GM19438 (cell line): ENCODE results near the gene GAGE10.

ENCODE experiments used
- ATAC-seq: cut with Tn5 transposase; IDR thresholded peaks from one replicate; pipeline ENCODE4 v1.9.1; 2021; ENCODE audit warnings: low read depth; ENCODE audit not compliant: unreplicated experiment

Gene GAGE10

GRCh38 chrX:49303346-49303745 lies at the start of gene GAGE10:
Gene GAGE10 (plus strand): TSS chrX:49303646. CDS start chrX:49304860, 1,214 bp downstream.
- no peak for ATAC-seq

DNA sequence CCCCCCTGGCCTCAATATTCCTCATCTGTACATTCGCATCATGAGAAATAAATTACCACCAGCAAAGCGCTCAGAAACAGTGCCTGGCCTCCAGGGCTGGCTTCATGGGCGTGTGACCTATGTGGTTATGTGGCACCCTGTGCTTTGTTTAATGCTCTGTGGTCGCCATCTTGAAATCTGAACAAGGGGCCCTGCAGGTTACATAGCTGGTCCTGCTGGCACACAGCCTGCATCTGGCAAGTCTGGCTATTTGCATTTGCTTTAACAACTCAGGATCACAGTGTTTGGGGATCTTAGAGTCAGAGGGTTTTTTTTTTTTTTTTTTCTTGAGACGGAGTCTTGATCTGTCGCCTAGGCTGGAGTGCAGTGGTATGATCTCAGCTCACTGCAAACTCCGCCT lies 48.8 kb upstream of the GAGE10 start:
- no peak for ATAC-seq

GRCh38 chrX:49256268-49256995 lies 47.0 kb upstream of the GAGE10 start:
- ATAC-seq, result no peak

- ATAC-seq, result no peak
These were observed 46.2 kb upstream of the GAGE10 start for GRCh38 chrX:49257074-49257790.

DNA sequence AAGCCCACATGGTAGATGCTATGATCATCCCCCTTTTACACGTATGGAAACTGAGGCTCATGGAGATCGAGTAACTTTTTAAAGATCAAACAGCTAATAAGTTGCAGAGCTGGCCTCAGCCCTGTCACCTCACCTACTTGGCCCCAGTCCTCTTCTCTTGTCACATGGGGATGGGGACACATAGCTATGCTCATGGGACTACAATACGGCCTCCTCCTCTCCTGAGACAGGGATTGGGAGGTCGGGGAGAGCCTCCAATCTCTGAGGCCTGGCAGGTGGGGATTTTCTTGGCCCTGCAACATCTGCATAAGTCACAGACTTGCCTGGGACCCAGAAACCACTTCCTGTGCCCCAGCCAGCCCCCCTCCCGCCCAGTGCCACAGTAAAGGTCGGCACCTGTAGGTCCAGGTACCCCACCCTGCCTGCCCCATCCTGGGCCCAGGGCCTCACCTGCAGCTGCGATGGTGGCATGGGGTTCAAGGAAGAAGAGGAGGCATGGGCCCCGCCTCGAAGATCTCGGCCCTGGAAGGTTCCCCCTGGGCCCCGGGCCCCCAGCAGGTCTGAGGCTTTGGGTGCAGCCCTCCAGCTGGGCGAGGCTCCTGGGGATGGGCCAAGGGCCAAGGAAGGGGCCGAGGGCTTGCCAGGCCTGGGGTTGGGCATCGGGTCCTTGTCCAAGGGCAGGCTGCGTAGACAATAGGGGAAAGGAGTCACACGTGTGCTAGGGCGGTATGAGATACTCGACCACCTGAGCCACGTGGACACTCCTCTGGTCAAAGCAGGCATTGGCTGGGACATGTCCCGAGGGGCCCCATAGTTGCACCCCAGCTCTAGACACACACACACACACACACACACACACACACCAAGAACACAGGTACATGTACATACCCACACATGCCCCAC lies 45.3 kb upstream of the GAGE10 start:
- ATAC-seq, result no peak

DNA sequence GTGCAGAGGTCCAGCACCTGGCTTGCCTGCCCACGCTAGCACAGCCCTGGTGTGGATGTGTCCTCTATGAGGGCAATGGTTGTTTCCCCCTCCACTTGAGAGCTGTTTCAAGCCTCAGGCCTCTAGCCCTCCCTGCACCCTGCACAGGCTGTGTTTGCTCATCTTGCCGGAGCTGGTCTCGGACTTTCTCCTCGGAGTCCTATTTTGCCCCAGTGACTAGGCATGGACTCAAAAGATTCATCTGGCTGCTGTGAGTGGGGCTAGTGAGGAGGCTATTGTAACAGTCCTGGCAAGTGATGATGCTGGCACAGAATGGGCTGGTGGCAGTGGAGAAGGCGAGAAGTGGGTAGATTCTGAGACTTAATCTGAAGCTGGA lies 44.7 kb upstream of the GAGE10 start:
- ATAC-seq, result no peak

- no peak for ATAC-seq
These were observed 43.0 kb upstream of the GAGE10 start for GRCh38 chrX:49260221-49260985.

- no peak for ATAC-seq
These were observed 40.8 kb upstream of the GAGE10 start for GRCh38 chrX:49262603-49263002.

GRCh38 chrX:49263631-49264030 lies 39.8 kb upstream of the GAGE10 start:
- no peak for ATAC-seq

DNA sequence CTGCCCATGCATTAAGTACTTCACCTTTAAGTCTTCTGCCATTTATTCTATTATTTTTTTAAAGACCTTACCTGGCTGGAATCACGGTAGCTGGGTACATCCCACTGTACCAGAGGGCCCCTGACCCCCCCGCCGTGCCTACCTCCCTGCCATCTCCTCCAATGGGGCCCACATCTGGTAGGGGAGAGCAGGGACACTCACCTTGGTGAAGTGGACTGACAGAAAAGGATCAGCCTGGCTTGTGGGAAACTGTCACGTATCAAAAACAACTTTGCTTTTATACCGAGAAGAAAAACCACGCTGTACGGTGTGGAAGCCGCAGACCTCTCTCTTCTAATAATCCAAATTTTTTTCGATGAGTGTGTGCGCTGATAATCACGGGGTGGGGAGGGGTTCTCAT lies 39.0 kb upstream of the GAGE10 start, which contains the start of gene FOXP3:
TSS of gene FOXP3 (minus strand) at position 251 of the 400 bp plus-strand sequence. CDS start 6,205 bp downstream, outside the sequence.
- ATAC-seq, result no peak

- ATAC-seq, result no peak
These were observed 36.7 kb upstream of the GAGE10 start for GRCh38 chrX:49266523-49267445.

- no peak for ATAC-seq
These were observed 34.8 kb upstream of the GAGE10 start for GRCh38 chrX:49268702-49269009.

DNA sequence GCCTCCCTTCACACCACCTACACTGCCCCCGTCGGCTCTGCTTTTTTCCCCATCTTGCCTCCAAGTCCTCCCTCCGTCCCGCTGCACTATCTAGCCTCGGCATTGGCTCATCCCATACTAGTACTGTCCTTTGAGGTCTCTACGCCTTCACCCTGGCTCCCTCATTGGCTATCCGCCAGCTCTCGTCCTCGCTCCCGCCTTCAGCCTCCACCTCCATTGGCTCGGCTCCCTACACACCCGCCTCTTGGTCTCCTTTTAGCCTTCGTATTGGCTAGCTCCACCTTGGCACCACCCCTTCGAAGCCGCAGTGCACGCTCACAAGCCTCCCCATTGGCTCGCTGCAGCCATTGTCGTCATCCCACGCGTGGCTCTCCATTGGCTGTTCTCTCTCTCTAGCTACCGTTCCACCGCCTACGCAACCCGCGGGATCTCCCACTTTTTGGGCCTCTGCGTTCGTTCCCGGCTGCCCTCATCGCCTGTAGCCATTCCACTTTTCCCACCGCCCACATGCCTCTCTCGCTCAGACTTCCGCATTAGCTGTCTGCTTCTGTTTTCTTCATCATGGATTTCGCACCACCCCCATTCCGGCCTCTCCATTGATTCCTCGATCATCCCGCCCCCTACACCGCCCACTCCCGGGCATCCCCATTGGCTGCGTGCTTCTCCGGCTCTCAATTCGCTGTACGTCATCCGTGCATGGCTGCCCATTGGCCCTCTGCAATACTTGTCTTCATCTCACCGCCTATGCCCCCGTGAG lies 34.3 kb upstream of the GAGE10 start:
- ATAC-seq, result peak; percentile 86

DNA sequence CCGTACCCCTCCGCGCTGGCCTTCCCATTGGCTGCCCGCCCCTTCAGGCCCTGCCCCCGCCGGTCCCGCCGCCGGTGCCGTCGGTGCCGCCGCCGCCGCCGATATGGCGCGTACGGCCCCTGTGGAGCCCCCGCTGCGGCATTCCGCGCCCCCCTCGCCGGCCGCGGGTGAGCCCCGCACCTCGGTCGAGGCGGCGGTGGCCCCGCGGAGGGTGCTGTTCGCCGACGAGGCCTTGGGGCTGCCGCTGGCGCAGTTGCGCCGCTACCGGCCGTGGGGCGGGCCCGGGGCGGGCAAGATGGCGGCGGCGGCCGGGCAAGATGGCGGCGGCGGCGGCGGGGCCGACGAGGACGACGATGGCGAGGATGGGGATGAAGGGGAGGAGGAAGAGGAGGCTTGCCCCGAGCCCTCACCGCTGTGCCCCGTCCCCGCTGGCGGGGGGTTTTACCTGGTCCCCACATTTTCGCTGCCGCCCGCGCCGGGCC lies 33.6 kb upstream of the GAGE10 start, which contains the start of gene PPP1R3F:
TSS of gene PPP1R3F (plus strand) at position 27 of the 482 bp plus-strand sequence. CDS start at position 104, 77 bp downstream.
- ATAC-seq, result peak; percentile 8

DNA sequence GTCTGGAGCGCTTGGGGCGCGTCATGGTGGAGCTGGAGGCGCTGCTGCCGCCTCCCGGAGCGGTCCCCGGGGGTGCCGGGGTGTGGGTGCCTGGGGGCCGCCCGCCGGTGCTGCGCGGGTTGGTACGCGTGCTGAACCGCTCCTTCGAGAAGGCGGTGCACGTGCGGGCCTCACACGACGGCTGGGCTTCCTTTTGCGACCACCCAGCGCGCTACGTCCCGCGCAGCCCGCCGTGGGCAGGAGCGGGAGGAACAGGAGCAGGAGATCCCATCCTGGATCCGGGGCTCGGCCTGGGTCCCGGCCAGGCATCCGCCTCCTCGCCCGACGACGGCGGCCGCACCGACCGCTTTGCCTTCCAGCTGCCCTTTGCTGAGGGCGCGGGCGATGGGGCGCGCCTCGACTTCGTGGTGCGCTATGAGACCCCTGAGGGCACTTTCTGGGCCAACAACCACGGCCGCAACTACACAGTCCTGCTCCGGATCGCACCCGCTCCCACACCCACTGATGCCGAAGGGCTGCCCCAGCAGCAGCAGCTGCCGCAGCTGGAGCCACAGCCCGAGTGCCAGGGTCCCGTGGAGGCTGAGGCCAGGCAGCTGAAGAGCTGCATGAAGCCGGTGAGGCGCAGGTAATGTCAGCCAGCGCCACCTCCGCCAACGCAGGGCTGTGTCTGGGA lies 33.1 kb upstream of the GAGE10 start:
- no peak for ATAC-seq

GRCh38 chrX:49271341-49271740 lies 32.1 kb upstream of the GAGE10 start:
- ATAC-seq, result no peak

DNA sequence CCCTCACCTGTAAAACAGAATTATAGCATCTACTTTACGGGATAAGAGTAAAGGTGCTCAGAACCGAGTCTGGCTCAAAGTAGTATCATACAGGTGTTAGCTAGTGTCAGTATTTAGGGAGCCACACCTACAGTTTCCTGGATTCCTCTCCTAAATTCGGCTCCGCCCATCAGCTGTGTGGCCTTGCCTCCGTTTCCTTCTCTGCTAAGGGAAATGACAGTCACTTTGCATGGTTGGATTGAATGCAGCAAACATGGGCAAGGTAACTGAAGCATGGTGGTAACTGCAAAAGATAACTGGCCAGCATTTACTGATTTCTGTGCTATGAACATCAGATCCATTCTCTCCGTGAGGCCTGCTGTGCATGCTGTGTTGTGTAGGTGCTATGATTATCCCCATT lies 31.0 kb upstream of the GAGE10 start:
- ATAC-seq, result no peak

DNA sequence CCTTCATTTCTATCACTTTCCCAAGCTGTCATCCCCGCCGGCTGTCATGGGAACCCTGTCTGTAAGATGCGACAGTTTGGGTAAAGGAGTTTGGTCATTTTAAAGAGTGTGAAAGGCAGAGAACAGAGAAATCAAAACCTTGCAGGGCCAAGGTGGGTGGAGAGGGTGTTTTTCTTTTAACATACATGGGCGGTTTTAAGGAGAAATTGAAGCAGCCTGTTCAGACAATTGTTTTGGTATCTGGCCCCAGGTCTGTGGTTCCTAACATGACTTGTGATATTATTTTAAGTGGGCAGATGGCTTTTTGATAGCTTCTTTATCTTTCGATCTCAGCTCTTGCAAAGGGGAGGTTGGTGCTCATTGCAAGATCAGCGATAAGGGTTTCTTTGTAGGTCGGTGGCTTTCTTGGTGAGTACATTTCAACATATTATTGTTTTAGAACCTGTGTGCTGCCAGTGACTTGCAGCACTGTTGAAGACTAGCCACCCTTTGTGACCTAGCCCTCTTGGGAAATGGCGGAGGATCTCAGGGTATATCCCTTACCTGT lies 30.2 kb upstream of the GAGE10 start:
- ATAC-seq, result no peak
